Neural progenitor cell (in vitro differentiated cells): Measurements from ENCODE around the gene WDR37. TPM values are rescaled to one million over a fixed set of nuclear protein-coding genes. Genes with fewer than 3 reads are reported as not detected.

Experiments
- DNase-seq: peaks from one replicate; pipeline ENCODE4 v3.0.0-alpha.2; 2016; ENCODE audit warnings: low spot score
- H2AFZ ChIP-seq: fragments of 200-600 bp; sonication (generic); replicated peaks from 2 replicates; pipeline ENCODE4 v1.6.1; 2016; ENCODE audit warnings: antibody characterized with exemption
- H3F3A ChIP-seq: fragments of 200-600 bp; sonication (generic); 2 replicates; pipeline ENCODE4 v1.6.1; 2016; ENCODE audit warnings: antibody characterized with exemption, low read depth
- H3K27ac ChIP-seq: fragments of 200-600 bp; sonication (generic); 2 replicates; pipeline ENCODE4 v1.5.1; 2016; ENCODE audit warnings: mild to moderate bottlenecking
- H3K27me3 ChIP-seq: fragments of 200-600 bp; sonication (generic); 2 replicates; pipeline ENCODE4 v1.6.1; 2016; ENCODE audit warnings: mild to moderate bottlenecking, moderate library complexity
- H3K36me3 ChIP-seq: fragments of 200-600 bp; sonication (generic); 2 replicates; pipeline ENCODE4 v1.5.1; 2016
- H3K4me1 ChIP-seq: fragments of 200-600 bp; sonication (generic); 2 replicates; pipeline ENCODE4 v1.6.1; 2016; ENCODE audit warnings: mixed run types
- H3K4me2 ChIP-seq: fragments of 200-600 bp; sonication (generic); 2 replicates; pipeline ENCODE4 v1.6.1; 2016
- H3K4me3 ChIP-seq: fragments of 200-600 bp; sonication (generic); 2 replicates; pipeline ENCODE4 v1.5.1; 2016
- H3K79me2 ChIP-seq: fragments of 200-600 bp; sonication (generic); 2 replicates; pipeline ENCODE4 v1.6.1; 2016; ENCODE audit warnings: low read depth
- H3K9ac ChIP-seq: fragments of 200-600 bp; sonication (generic); 2 replicates; pipeline ENCODE4 v1.6.1; 2016
- H3K9me3 ChIP-seq: fragments of 200-600 bp; sonication (generic); 2 replicates; pipeline ENCODE4 v1.5.1; 2016; ENCODE audit warnings: low read depth
- H4K20me1 ChIP-seq: fragments of 200-600 bp; sonication (generic); 2 replicates; pipeline ENCODE4 v1.6.1; 2016; ENCODE audit warnings: low read depth
- H3K27ac Mint-ChIP-seq: 3 replicates; pipeline ENCODE4 v1.8.0; 2021; ENCODE audit warnings: mixed read lengths
- H3K27me3 Mint-ChIP-seq: 2 replicates; pipeline ENCODE4 v1.8.0; 2022; ENCODE audit warnings: low read depth, mild to moderate bottlenecking, inconsistent platforms, moderate library complexity, mixed read lengths; ENCODE audit not compliant: insufficient read depth
- H3K36me3 Mint-ChIP-seq: 3 replicates; pipeline ENCODE4 v1.8.0; 2021; ENCODE audit warnings: mixed read lengths
- H3K4me1 Mint-ChIP-seq: 3 replicates; pipeline ENCODE4 v1.8.0; 2021; ENCODE audit warnings: mixed read lengths
- H3K4me3 Mint-ChIP-seq: 3 replicates; pipeline ENCODE4 v1.8.0; 2021; ENCODE audit warnings: mild to moderate bottlenecking, moderate library complexity, mixed read lengths
- H3K9me3 Mint-ChIP-seq: 3 replicates; pipeline ENCODE4 v1.8.0; 2020; ENCODE audit warnings: mixed read lengths
- EZH2 ChIP-seq: fragments of 200-600 bp; sonication (generic); IDR thresholded peaks from 2 replicates; pipeline ENCODE4 v1.6.1; 2017; ENCODE audit warnings: antibody characterized with exemption, mild to moderate bottlenecking, moderate library complexity
- EZH2phosphoT487 ChIP-seq: fragments of 200-600 bp; sonication (generic); IDR thresholded peaks from 2 replicates; pipeline ENCODE4 v1.6.1; 2017; ENCODE audit warnings: antibody characterized with exemption
- total RNA-seq: library from RNA; depleted of rRNA; stranded (reverse); fragments of >200 nt; gene quantifications from 2 replicates; pipeline ENCODE4 v1.2.3, GENCODE V29; 2015; ENCODE audit warnings: low replicate concordance
- TF ChIP-seq, protein P1 (sequence below): fragments of 200-600 bp; sonication (generic); IDR thresholded peaks from 2 replicates; pipeline ENCODE4 v1.5.1; 2017; ENCODE audit warnings: antibody characterized with exemption, mild to moderate bottlenecking

WDR37 gene
- total RNA-seq, 1 donor from 2014 or later = 14.7 TPM

- H3K36me3 Mint-ChIP-seq = no peaks in the 10 kb centered on the region
- no peaks in the 10 kb centered on the region for H3K27me3 ChIP-seq
- H3K4me1 Mint-ChIP-seq = peaks cover 16% of the 10 kb centered on the region
- no peak overlapping the region for H3K9ac ChIP-seq
- no peak overlapping the region for H3K4me3 Mint-ChIP-seq
- H3K4me2 ChIP-seq = no peak overlapping the region
- H3K36me3 ChIP-seq = no peaks in the 10 kb centered on the region
- H3K4me1 ChIP-seq = no peaks in the 10 kb centered on the region
- H4K20me1 ChIP-seq = no peaks in the 10 kb centered on the region
- H3K4me3 ChIP-seq = no peak overlapping the region
- no peaks in the 10 kb centered on the region for H3K79me2 ChIP-seq
- no peak overlapping the region for H3K27ac ChIP-seq
- H3K27me3 Mint-ChIP-seq = peaks cover 10% of the 10 kb centered on the region
- H3K9me3 Mint-ChIP-seq = no peaks in the 10 kb centered on the region
- no peak for TF ChIP-seq EZH2phosphoT487
- TF ChIP-seq, protein P1, sequence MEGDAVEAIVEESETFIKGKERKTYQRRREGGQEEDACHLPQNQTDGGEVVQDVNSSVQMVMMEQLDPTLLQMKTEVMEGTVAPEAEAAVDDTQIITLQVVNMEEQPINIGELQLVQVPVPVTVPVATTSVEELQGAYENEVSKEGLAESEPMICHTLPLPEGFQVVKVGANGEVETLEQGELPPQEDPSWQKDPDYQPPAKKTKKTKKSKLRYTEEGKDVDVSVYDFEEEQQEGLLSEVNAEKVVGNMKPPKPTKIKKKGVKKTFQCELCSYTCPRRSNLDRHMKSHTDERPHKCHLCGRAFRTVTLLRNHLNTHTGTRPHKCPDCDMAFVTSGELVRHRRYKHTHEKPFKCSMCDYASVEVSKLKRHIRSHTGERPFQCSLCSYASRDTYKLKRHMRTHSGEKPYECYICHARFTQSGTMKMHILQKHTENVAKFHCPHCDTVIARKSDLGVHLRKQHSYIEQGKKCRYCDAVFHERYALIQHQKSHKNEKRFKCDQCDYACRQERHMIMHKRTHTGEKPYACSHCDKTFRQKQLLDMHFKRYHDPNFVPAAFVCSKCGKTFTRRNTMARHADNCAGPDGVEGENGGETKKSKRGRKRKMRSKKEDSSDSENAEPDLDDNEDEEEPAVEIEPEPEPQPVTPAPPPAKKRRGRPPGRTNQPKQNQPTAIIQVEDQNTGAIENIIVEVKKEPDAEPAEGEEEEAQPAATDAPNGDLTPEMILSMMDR = no peak
- no peak for TF ChIP-seq EZH2
- DNase-seq = no peak
- no peaks in the 10 kb centered on the region for H3F3A ChIP-seq
- H3K9me3 ChIP-seq = no peaks in the 10 kb centered on the region
- no peak overlapping the region for H3K27ac Mint-ChIP-seq
- H2AFZ ChIP-seq = no peak overlapping the region
These were observed 113.2 kb downstream of the WDR37 start for GRCh38 chr10:1169186-1169885.

- no peaks in the 10 kb centered on the region for H4K20me1 ChIP-seq
- no peak overlapping the region for H3K27ac ChIP-seq
- H3K27me3 ChIP-seq = no peaks in the 10 kb centered on the region
- no peaks in the 10 kb centered on the region for H3K4me1 ChIP-seq
- H3K27me3 Mint-ChIP-seq = peaks cover 10% of the 10 kb centered on the region
- no peaks in the 10 kb centered on the region for H3K9me3 Mint-ChIP-seq
- H3K79me2 ChIP-seq = no peaks in the 10 kb centered on the region
- no peaks in the 10 kb centered on the region for H3K36me3 ChIP-seq
- H3K36me3 Mint-ChIP-seq = no peaks in the 10 kb centered on the region
- no peak overlapping the region for H3K4me2 ChIP-seq
- H3F3A ChIP-seq = no peaks in the 10 kb centered on the region
- H3K9ac ChIP-seq = no peak overlapping the region
- no peak for DNase-seq
- H3K4me3 ChIP-seq = no peak overlapping the region
- H2AFZ ChIP-seq = peak overlapping the region; percentile 70
- peak overlapping the region; percentile 50 for H3K27ac Mint-ChIP-seq
- no peaks in the 10 kb centered on the region for H3K9me3 ChIP-seq
- peaks cover 15% of the 10 kb centered on the region for H3K4me1 Mint-ChIP-seq
- TF ChIP-seq EZH2 = no peak
- TF ChIP-seq EZH2phosphoT487 = no peak
- TF ChIP-seq, protein P1 = no peak
- no peak overlapping the region for H3K4me3 Mint-ChIP-seq
These were observed 114.0 kb downstream of the WDR37 start for GRCh38 chr10:1169981-1170866.

DNA sequence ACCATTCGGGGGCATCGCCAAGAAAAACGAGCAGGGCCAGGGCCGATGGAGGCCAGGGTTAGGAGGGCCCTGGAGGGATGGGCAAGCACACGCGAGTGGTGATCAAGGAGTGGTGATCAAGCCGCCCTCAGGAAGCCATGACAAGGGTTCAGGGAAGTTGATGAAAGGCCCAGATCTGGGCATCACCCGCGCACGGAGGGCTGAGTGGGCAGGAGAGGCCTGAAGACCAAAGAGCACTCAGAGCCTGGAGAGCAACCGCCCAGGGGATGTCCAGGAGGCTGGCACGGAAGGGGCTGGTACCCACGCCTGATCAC lies 114.6 kb downstream of the WDR37 start:
- Histone ChIP-seq H3F3A (no peaks in the 10 kb centered on the region), H3K27ac (no peak overlapping the region), H3K4me3 (no peak overlapping the region), H3K4me2 (no peak overlapping the region), H3K79me2 (no peaks in the 10 kb centered on the region), H3K27me3 (no peaks in the 10 kb centered on the region), H3K9ac (no peak overlapping the region), H4K20me1 (no peaks in the 10 kb centered on the region), H2AFZ (peak overlapping the region; percentile 70), H3K9me3 (no peaks in the 10 kb centered on the region), H3K36me3 (no peaks in the 10 kb centered on the region), H3K4me1 (no peaks in the 10 kb centered on the region)
- Mint-ChIP-seq H3K27ac (peak overlapping the region; percentile 50), H3K36me3 (no peaks in the 10 kb centered on the region), H3K4me3 (no peak overlapping the region), H3K27me3 (peaks cover 10% of the 10 kb centered on the region), H3K4me1 (peaks cover 15% of the 10 kb centered on the region), H3K9me3 (no peaks in the 10 kb centered on the region)
- TF ChIP-seq EZH2 (no peak), EZH2phosphoT487 (no peak)
- TF ChIP-seq, protein P1 = no peak
- DNase-seq = no peak
